Measurements from ENCODE around the gene ZNF732. TPM values are rescaled to one million over a fixed set of nuclear protein-coding genes. Genes with fewer than 3 reads are reported as not detected.
"Not testable (repeated sequence)": the region's sequence is repeated elsewhere in the genome, so short reads cannot be mapped to it uniquely, and the experiment has no call there.

Gene ZNF732
- total RNA-seq, 3 donors from 2014 or later = not detected

DNA sequence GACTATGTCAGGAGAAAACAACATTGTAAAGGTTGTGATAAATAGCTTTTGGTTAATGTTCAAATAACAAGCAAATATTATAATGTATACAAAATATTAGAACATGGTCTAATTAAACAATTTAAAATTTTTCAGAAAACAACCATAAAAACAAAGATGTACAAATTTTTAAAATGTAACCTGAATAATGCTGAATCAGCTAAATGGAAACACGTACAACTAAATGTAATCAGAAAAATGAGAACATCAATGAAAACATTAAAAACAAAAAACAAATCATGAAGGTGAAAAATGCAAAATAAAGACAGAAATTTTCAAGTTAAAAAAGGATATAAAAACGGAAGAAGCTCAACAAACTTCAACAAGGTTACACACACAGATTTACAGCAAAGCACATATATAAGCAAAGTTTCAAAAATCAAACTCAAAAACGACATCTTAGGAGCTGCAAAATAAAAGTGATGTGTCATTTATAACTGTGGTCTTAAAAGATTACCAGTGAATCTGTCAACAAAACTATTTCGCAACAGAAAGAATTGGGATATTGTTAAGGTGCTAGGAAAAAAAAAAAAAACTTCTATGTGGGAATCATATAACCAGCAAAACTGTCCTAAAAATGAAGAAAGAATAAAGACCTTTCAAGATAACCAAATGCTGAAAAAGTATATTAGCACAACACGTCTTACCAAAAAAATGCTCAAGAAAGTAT, 31.8 kb downstream of the ZNF732 start:
- intact Hi-C loops (cut with DNase I, micrococcal nuclease) = no loop called here
- H3K4me1 ChIP-seq (ENCODE audit: low read depth) = no peaks in the 10 kb centered on the region
- no peak overlapping the region for H3K4me3 ChIP-seq
- H3K36me3 ChIP-seq (ENCODE audit: low read depth) = no peaks in the 10 kb centered on the region
- H3K9me3 ChIP-seq = peaks cover 96% of the 10 kb centered on the region
- TF ChIP-seq, protein P1, sequence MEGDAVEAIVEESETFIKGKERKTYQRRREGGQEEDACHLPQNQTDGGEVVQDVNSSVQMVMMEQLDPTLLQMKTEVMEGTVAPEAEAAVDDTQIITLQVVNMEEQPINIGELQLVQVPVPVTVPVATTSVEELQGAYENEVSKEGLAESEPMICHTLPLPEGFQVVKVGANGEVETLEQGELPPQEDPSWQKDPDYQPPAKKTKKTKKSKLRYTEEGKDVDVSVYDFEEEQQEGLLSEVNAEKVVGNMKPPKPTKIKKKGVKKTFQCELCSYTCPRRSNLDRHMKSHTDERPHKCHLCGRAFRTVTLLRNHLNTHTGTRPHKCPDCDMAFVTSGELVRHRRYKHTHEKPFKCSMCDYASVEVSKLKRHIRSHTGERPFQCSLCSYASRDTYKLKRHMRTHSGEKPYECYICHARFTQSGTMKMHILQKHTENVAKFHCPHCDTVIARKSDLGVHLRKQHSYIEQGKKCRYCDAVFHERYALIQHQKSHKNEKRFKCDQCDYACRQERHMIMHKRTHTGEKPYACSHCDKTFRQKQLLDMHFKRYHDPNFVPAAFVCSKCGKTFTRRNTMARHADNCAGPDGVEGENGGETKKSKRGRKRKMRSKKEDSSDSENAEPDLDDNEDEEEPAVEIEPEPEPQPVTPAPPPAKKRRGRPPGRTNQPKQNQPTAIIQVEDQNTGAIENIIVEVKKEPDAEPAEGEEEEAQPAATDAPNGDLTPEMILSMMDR (IDR thresholded peaks at IDR 0.05) = no peak
- DNase-seq (no peak), ATAC-seq (no peak)

DNA sequence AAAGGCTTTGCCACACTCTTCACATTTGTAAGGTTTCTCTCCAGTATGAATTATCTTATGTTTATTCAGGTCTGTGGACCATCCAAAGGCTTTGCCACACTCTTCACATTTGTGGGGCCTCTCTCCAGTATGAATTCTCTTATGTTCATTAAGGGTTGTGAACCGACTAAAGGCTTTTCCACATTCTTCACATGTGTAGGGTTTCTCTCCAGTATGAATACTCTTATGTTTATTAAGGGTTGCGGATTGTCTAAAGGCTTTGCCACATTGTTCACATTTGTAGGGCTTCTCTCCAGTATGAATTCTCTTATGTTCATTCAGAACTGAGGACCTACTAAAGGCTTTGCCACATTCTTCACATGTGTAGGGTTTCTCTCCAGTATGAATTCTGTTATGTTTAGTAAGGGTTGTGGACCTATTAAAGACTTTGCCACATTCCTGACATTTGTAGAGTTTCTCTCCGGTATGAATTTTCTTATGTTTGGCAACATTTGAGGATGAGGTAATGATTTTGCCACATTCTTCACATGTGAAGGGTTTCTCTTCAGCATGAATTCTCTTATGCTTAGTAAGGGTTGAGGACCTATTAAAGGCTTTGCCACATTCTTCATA, 33.7 kb downstream of the ZNF732 start:
- Histone ChIP-seq H3K36me3 (ENCODE audit: low read depth) (no peaks in the 10 kb centered on the region), H3K9me3 (peaks cover 97% of the 10 kb centered on the region), H3K4me1 (ENCODE audit: low read depth) (no peaks in the 10 kb centered on the region), H3K4me3 (no peak overlapping the region)
- intact Hi-C loops (cut with DNase I, micrococcal nuclease) = no loop called here
- ATAC-seq (no peak), DNase-seq (no peak)
- TF ChIP-seq, protein P1 (IDR thresholded peaks at IDR 0.05) = no peak

- H3K4me3 ChIP-seq; H3K36me3 ChIP-seq (ENCODE audit: low read depth); ATAC-seq; intact Hi-C loops (cut with DNase I, micrococcal nuclease); H3K4me1 ChIP-seq (ENCODE audit: low read depth): not testable (repeated sequence)
- H3K9me3 ChIP-seq = peaks cover 96% of the 10 kb centered on the region
- peak in 1 of 3 donors; percentile 9 for DNase-seq
Observed at GRCh38 chr4:259240-259639, 46.0 kb downstream of the ZNF732 start.

- H3K9me3 ChIP-seq = peaks cover 96% of the 10 kb centered on the region
- H3K36me3 ChIP-seq (ENCODE audit: low read depth) = no peaks in the 10 kb centered on the region
- H3K4me3 ChIP-seq = no peak overlapping the region
- DNase-seq (no peak), ATAC-seq (no peak)
- H3K4me1 ChIP-seq (ENCODE audit: low read depth) = no peaks in the 10 kb centered on the region
- intact Hi-C loops (cut with DNase I, micrococcal nuclease) = no loop called here
- TF ChIP-seq, protein P1 (IDR thresholded peaks at IDR 0.05) = no peak
Observed at GRCh38 chr4:256492-256891, 48.8 kb downstream of the ZNF732 start.

GRCh38 chr4:253936-254756, 51.1 kb downstream of the ZNF732 start:
- Histone ChIP-seq H3K36me3 (ENCODE audit: low read depth) (no peaks in the 10 kb centered on the region), H3K9me3 (peaks cover 93% of the 10 kb centered on the region), H3K4me3 (no peak overlapping the region), H3K4me1 (ENCODE audit: low read depth) (no peaks in the 10 kb centered on the region)
- DNase-seq (no peak), ATAC-seq (no peak)
- TF ChIP-seq, protein P1 (IDR thresholded peaks at IDR 0.05) = no peak
- intact Hi-C loops (cut with DNase I, micrococcal nuclease) = no loop called here
